ENCODE data around the gene COL4A2. TPM values are rescaled to one million over a fixed set of nuclear protein-coding genes. Genes with fewer than 3 reads are reported as not detected.

The COL4A2 gene
- total and polyA plus RNA-seq, 3 experiments from 2014 or later: not detected

- H3K4me3 ChIP-seq (ENCODE audit: low read length): no peak overlapping the region
- peaks cover 3% of the 10 kb centered on the region in 2 donors for H3K27me3 Mint-ChIP-seq
- H3K27me3 ChIP-seq (ENCODE audit: insufficient read depth, low read length, poor library complexity, severe bottlenecking): no peaks in the 10 kb centered on the region
- H3K4me1 Mint-ChIP-seq: no peaks in the 10 kb centered on the region
- no peaks in the 10 kb centered on the region for H3K4me1 ChIP-seq (ENCODE audit: insufficient read depth, low read length)
- H3K9me3 ChIP-seq (ENCODE audit: low read length): no peaks in the 10 kb centered on the region
- no peak for DNase-seq
- H3K36me3 ChIP-seq (ENCODE audit: insufficient read depth, low read length): no peaks in the 10 kb centered on the region
- H3K27ac ChIP-seq (ENCODE audit: low read depth, low read length): no peak overlapping the region
- H3K27ac Mint-ChIP-seq: no peak overlapping the region
- no peaks in the 10 kb centered on the region for H3K9me3 Mint-ChIP-seq
- ChIA-PET CTCF (no interaction called here), POLR2A (no interaction called here)
- no peak overlapping the region for H3K4me3 Mint-ChIP-seq
- no peaks in the 10 kb centered on the region for H3K36me3 Mint-ChIP-seq
Observed at GRCh38 chr13:110268576-110269185, 38.4 kb upstream of the COL4A2 start.

- Histone ChIP-seq H3K9me3 (ENCODE audit: low read length) (no peaks in the 10 kb centered on the region), H3K27ac (ENCODE audit: low read depth, low read length) (no peak overlapping the region), H3K4me3 (ENCODE audit: low read length) (no peak overlapping the region), H3K4me1 (ENCODE audit: insufficient read depth, low read length) (no peaks in the 10 kb centered on the region), H3K27me3 (ENCODE audit: insufficient read depth, low read length, poor library complexity, severe bottlenecking) (no peaks in the 10 kb centered on the region), H3K36me3 (ENCODE audit: insufficient read depth, low read length) (no peaks in the 10 kb centered on the region)
- Mint-ChIP-seq H3K4me3 (no peak overlapping the region), H3K36me3 (no peaks in the 10 kb centered on the region), H3K9me3 (no peaks in the 10 kb centered on the region), H3K27me3 (peaks cover 2 to 5% of the 10 kb centered on the region in 2 donors), H3K27ac (no peak overlapping the region), H3K4me1 (no peaks in the 10 kb centered on the region)
- POLR2A ChIA-PET: no interaction called here
- CTCF ChIA-PET: no interaction called here
- no peak for DNase-seq
Observed at GRCh38 chr13:110269509-110270185, 37.4 kb upstream of the COL4A2 start.

- CTCF ChIA-PET: no interaction called here
- H3K4me1 Mint-ChIP-seq: no peaks in the 10 kb centered on the region
- H3K9me3 ChIP-seq (ENCODE audit: low read length): no peaks in the 10 kb centered on the region
Observed at GRCh38 chr13:110270507-110270906, 36.6 kb upstream of the COL4A2 start.

GRCh38 chr13:110271313-110271712, 35.8 kb upstream of the COL4A2 start:
- Histone ChIP-seq H3K4me3 (ENCODE audit: low read length) (no peak overlapping the region), H3K9me3 (ENCODE audit: low read length) (no peaks in the 10 kb centered on the region), H3K4me1 (ENCODE audit: insufficient read depth, low read length) (no peaks in the 10 kb centered on the region), H3K27me3 (ENCODE audit: insufficient read depth, low read length, poor library complexity, severe bottlenecking) (no peaks in the 10 kb centered on the region), H3K27ac (ENCODE audit: low read depth, low read length) (no peak overlapping the region), H3K36me3 (ENCODE audit: insufficient read depth, low read length) (no peaks in the 10 kb centered on the region)
- peaks cover 0 to 4% of the 10 kb centered on the region in 2 donors for H3K27me3 Mint-ChIP-seq
- POLR2A ChIA-PET: no interaction called here
- H3K4me3 Mint-ChIP-seq: no peak overlapping the region
- H3K27ac Mint-ChIP-seq: no peak overlapping the region
- CTCF ChIA-PET: no interaction called here
- no peaks in the 10 kb centered on the region for H3K9me3 Mint-ChIP-seq
- no peaks in the 10 kb centered on the region for H3K4me1 Mint-ChIP-seq
- no peaks in the 10 kb centered on the region for H3K36me3 Mint-ChIP-seq
- no peak for DNase-seq

More at GRCh38 chr13:110270507-110270906, 36.6 kb upstream of the COL4A2 start:
- no peaks in the 10 kb centered on the region for H3K36me3 Mint-ChIP-seq
- Histone ChIP-seq H3K27ac (ENCODE audit: low read depth, low read length) (no peak overlapping the region), H3K4me1 (ENCODE audit: insufficient read depth, low read length) (no peaks in the 10 kb centered on the region), H3K4me3 (ENCODE audit: low read length) (no peak overlapping the region), H3K27me3 (ENCODE audit: insufficient read depth, low read length, poor library complexity, severe bottlenecking) (no peaks in the 10 kb centered on the region), H3K36me3 (ENCODE audit: insufficient read depth, low read length) (no peaks in the 10 kb centered on the region)
- POLR2A ChIA-PET: no interaction called here
- no peaks in the 10 kb centered on the region for H3K9me3 Mint-ChIP-seq
- H3K27me3 Mint-ChIP-seq: peaks cover 0 to 5% of the 10 kb centered on the region in 2 donors
- no peak overlapping the region for H3K4me3 Mint-ChIP-seq
- DNase-seq: no peak
- H3K27ac Mint-ChIP-seq: no peak overlapping the region

GRCh38 chr13:110272227-110272626, 34.9 kb upstream of the COL4A2 start:
- no peaks in the 10 kb centered on the region for H3K4me1 Mint-ChIP-seq

GRCh38 chr13:110272651-110273050, 34.4 kb upstream of the COL4A2 start:
- DNase-seq: no peak
- POLR2A ChIA-PET: no interaction called here
- Mint-ChIP-seq H3K4me1 (no peaks in the 10 kb centered on the region), H3K9me3 (no peaks in the 10 kb centered on the region), H3K36me3 (no peaks in the 10 kb centered on the region), H3K27ac (no peak overlapping the region), H3K27me3 (peaks cover 0 to 3% of the 10 kb centered on the region in 2 donors), H3K4me3 (no peak overlapping the region)
- Histone ChIP-seq H3K9me3 (ENCODE audit: low read length) (no peaks in the 10 kb centered on the region), H3K27ac (ENCODE audit: low read depth, low read length) (no peak overlapping the region), H3K4me3 (ENCODE audit: low read length) (no peak overlapping the region), H3K27me3 (ENCODE audit: insufficient read depth, low read length, poor library complexity, severe bottlenecking) (no peaks in the 10 kb centered on the region), H3K36me3 (ENCODE audit: insufficient read depth, low read length) (no peaks in the 10 kb centered on the region), H3K4me1 (ENCODE audit: insufficient read depth, low read length) (no peaks in the 10 kb centered on the region)
- CTCF ChIA-PET: no interaction called here

More at GRCh38 chr13:110272227-110272626, 34.9 kb upstream of the COL4A2 start:
- Histone ChIP-seq H3K9me3 (ENCODE audit: low read length) (no peaks in the 10 kb centered on the region), H3K27me3 (ENCODE audit: insufficient read depth, low read length, poor library complexity, severe bottlenecking) (no peaks in the 10 kb centered on the region), H3K36me3 (ENCODE audit: insufficient read depth, low read length) (no peaks in the 10 kb centered on the region), H3K4me3 (ENCODE audit: low read length) (no peak overlapping the region), H3K4me1 (ENCODE audit: insufficient read depth, low read length) (no peaks in the 10 kb centered on the region), H3K27ac (ENCODE audit: low read depth, low read length) (no peak overlapping the region)
- ChIA-PET CTCF (no interaction called here), POLR2A (no interaction called here)
- Mint-ChIP-seq H3K27me3 (peaks cover 0 to 3% of the 10 kb centered on the region in 2 donors), H3K27ac (no peak overlapping the region), H3K4me3 (no peak overlapping the region), H3K9me3 (no peaks in the 10 kb centered on the region), H3K36me3 (no peaks in the 10 kb centered on the region)
- no peak for DNase-seq

GRCh38 chr13:110273254-110273653, 33.8 kb upstream of the COL4A2 start:
- no peaks in the 10 kb centered on the region for H3K27me3 ChIP-seq (ENCODE audit: insufficient read depth, low read length, poor library complexity, severe bottlenecking)
- no peak overlapping the region for H3K4me3 Mint-ChIP-seq

GRCh38 chr13:110274687-110275086, 32.4 kb upstream of the COL4A2 start:
- Mint-ChIP-seq H3K9me3 (no peaks in the 10 kb centered on the region), H3K27ac (no peak overlapping the region), H3K4me3 (no peak overlapping the region), H3K4me1 (no peaks in the 10 kb centered on the region), H3K36me3 (no peaks in the 10 kb centered on the region), H3K27me3 (peaks cover 0 to 5% of the 10 kb centered on the region in 2 donors)
- ChIA-PET POLR2A (no interaction called here), CTCF (no interaction called here)
- no peaks in the 10 kb centered on the region for H3K4me1 ChIP-seq (ENCODE audit: insufficient read depth, low read length)
- no peak overlapping the region for H3K27ac ChIP-seq (ENCODE audit: low read depth, low read length)
- no peak for DNase-seq
- H3K27me3 ChIP-seq (ENCODE audit: insufficient read depth, low read length, poor library complexity, severe bottlenecking): no peaks in the 10 kb centered on the region
- H3K36me3 ChIP-seq (ENCODE audit: insufficient read depth, low read length): no peaks in the 10 kb centered on the region
- H3K4me3 ChIP-seq (ENCODE audit: low read length): no peak overlapping the region
- no peaks in the 10 kb centered on the region for H3K9me3 ChIP-seq (ENCODE audit: low read length)

More at GRCh38 chr13:110273254-110273653, 33.8 kb upstream of the COL4A2 start:
- H3K9me3 ChIP-seq (ENCODE audit: low read length): no peaks in the 10 kb centered on the region
- Mint-ChIP-seq H3K9me3 (no peaks in the 10 kb centered on the region), H3K27ac (no peak overlapping the region), H3K36me3 (no peaks in the 10 kb centered on the region), H3K27me3 (peaks cover 0 to 3% of the 10 kb centered on the region in 2 donors), H3K4me1 (no peaks in the 10 kb centered on the region)
- CTCF ChIA-PET: no interaction called here
- H3K4me3 ChIP-seq (ENCODE audit: low read length): no peak overlapping the region
- POLR2A ChIA-PET: no interaction called here
- no peak overlapping the region for H3K27ac ChIP-seq (ENCODE audit: low read depth, low read length)
- DNase-seq: no peak
- H3K36me3 ChIP-seq (ENCODE audit: insufficient read depth, low read length): no peaks in the 10 kb centered on the region
- no peaks in the 10 kb centered on the region for H3K4me1 ChIP-seq (ENCODE audit: insufficient read depth, low read length)
